DOHH2 (cell line): ENCODE data around the gene ZNF580.

Experiments
- CTCF ChIP-seq: fragments of 200-600 bp; sonication (generic); IDR thresholded peaks from one replicate; pipeline ENCODE4 v1.5.1; 2014; ENCODE audit warnings: antibody characterized with exemption, mild to moderate bottlenecking, low read depth, low read length; ENCODE audit not compliant: poor library complexity, severe bottlenecking
- EZH2phosphoT487 ChIP-seq: fragments of 200-600 bp; sonication (generic); IDR thresholded peaks from 2 replicates; pipeline ENCODE4 v1.6.1; 2017; ENCODE audit warnings: borderline replicate concordance, mild to moderate bottlenecking, antibody characterized with exemption, low read length, moderate library complexity, mixed read lengths

GRCh38 chr19:55675661-55676354 is 35.0 kb downstream of the ZNF580 start:
- no peak for TF ChIP-seq CTCF
- TF ChIP-seq EZH2phosphoT487 = no peak
